ENCODE results near the gene SPSB3.

DNA sequence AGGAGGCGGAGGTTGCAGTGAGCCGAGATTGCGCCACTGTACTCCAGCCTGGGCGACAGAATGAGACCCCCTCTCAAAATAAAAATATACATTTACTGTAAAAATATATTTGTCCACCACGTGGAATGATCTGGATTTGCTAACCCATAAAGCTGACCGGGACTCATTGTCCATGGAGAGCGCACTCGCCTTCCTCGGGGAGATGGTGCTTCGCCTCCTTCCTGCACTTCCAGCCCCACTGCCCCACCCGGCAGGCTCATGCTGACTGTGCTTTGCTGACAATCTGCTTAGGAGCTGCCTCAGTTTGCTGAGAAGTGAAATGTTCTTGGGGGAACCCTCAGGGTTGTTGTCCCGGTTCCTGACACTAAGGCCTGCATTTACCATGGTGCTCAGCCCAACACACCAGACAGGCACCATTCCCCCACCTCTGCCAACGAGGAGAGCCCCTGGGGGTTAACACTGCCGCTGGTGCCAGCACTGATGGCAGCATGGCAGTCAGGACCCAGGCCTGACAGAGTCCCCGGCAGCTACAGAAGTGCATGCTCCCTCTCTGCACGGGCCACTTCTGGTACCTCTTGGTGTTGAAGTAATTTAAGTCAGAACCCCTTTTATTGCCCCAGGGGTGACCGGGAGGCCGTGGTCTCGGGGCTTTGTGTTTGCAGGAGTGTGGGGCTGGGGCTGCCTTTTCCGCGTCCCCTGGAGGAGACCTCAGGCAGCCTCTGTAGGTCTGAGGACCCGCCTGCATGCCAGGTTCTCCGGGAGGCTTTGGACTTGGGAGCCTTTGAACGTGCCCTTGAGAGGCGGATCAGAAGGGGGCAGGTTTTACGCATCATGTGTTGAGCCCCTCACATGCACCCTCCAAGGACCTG is 2.8 kb upstream of the SPSB3 start:
- TF ChIP-seq RAD21 (IDR thresholded peaks at IDR 0.05) (no peak), GABPA (IDR thresholded peaks at IDR 0.05 in 1 of 2, conservative IDR thresholded peaks at IDR 0.05 in 1 of 2) (no peak), YY1 (IDR thresholded peaks at IDR 0.05) (no peak), TAF1 (conservative IDR thresholded peaks at IDR 0.05) (no peak), MAX (IDR thresholded peaks at IDR 0.05) (no peak)
- TF ChIP-seq, protein P1, sequence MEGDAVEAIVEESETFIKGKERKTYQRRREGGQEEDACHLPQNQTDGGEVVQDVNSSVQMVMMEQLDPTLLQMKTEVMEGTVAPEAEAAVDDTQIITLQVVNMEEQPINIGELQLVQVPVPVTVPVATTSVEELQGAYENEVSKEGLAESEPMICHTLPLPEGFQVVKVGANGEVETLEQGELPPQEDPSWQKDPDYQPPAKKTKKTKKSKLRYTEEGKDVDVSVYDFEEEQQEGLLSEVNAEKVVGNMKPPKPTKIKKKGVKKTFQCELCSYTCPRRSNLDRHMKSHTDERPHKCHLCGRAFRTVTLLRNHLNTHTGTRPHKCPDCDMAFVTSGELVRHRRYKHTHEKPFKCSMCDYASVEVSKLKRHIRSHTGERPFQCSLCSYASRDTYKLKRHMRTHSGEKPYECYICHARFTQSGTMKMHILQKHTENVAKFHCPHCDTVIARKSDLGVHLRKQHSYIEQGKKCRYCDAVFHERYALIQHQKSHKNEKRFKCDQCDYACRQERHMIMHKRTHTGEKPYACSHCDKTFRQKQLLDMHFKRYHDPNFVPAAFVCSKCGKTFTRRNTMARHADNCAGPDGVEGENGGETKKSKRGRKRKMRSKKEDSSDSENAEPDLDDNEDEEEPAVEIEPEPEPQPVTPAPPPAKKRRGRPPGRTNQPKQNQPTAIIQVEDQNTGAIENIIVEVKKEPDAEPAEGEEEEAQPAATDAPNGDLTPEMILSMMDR (IDR thresholded peaks at IDR 0.05; ENCODE audit: low read depth, low read length, missing input control), result no peak
- TF ChIP-seq, protein P2, sequence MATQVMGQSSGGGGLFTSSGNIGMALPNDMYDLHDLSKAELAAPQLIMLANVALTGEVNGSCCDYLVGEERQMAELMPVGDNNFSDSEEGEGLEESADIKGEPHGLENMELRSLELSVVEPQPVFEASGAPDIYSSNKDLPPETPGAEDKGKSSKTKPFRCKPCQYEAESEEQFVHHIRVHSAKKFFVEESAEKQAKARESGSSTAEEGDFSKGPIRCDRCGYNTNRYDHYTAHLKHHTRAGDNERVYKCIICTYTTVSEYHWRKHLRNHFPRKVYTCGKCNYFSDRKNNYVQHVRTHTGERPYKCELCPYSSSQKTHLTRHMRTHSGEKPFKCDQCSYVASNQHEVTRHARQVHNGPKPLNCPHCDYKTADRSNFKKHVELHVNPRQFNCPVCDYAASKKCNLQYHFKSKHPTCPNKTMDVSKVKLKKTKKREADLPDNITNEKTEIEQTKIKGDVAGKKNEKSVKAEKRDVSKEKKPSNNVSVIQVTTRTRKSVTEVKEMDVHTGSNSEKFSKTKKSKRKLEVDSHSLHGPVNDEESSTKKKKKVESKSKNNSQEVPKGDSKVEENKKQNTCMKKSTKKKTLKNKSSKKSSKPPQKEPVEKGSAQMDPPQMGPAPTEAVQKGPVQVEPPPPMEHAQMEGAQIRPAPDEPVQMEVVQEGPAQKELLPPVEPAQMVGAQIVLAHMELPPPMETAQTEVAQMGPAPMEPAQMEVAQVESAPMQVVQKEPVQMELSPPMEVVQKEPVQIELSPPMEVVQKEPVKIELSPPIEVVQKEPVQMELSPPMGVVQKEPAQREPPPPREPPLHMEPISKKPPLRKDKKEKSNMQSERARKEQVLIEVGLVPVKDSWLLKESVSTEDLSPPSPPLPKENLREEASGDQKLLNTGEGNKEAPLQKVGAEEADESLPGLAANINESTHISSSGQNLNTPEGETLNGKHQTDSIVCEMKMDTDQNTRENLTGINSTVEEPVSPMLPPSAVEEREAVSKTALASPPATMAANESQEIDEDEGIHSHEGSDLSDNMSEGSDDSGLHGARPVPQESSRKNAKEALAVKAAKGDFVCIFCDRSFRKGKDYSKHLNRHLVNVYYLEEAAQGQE (IDR thresholded peaks at IDR 0.05), result no peak

Data from liver (tissue), 3 donors.